Fibroblast of skin of left biceps (primary cell): Measurements from ENCODE around the gene PSMD14.
A peak's percentile ranks its signal among the peaks of the same experiment; 100 is the strongest.
"Not testable (repeated sequence)": the region's sequence is repeated elsewhere in the genome, so short reads cannot be mapped to it uniquely, and the experiment has no call there.

ENCODE experiments used
- DNase-seq, 2 experiments: peaks; one replicate each; pipeline ENCODE4 v3.0.0-alpha.2; 2013; ENCODE audit warnings: low read depth in 2 of 2

The PSMD14 gene

GRCh38 chr2:161335626-161336025 is 27.4 kb downstream of the PSMD14 start:
- DNase-seq: no peak

GRCh38 chr2:161337247-161337646 is 29.0 kb downstream of the PSMD14 start:
- no peak for DNase-seq

DNA sequence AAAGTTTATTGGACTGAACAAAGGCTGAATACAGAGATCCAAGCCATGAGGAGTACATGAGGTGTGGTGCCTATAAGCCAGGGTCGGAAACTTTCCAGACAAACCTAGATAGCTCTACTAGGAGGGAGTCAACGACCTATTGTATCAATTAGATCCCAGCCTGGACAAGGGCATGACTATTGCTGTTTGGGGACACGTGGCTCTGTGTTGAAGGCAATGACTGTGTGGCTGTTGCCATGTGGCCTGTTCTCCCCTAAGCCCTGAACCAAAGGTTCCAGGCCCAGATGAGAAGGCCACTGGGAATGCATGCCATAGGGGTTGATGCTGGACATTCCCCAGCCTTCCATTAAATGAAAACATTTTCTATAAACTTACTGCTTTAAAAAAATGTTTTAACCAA is 31.3 kb downstream of the PSMD14 start:
- not testable (repeated sequence) for DNase-seq

GRCh38 chr2:161340930-161341413 is 32.7 kb downstream of the PSMD14 start:
- not testable (repeated sequence) for DNase-seq

GRCh38 chr2:161343235-161343634 is 35.0 kb downstream of the PSMD14 start:
- DNase-seq: no peak

DNA sequence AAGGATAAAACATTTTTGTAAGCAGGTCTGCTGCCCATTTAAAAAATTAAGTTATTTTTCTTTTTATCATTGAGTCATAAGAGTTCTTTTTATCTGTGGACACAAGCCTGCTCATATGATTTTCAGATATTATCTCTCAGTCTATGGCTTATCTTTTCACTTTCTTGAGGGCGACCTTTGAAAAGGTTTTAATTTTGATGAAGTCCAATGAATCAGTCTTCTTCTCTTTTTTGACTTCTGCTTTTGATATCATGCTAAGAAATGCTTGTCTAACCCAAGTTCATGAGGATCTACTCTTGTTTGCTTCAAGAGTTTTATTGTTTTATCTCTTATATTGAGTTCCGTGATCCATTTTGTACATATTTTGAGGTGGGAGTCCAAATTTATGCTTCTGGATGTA is 36.5 kb downstream of the PSMD14 start:
- no peak for DNase-seq

DNA sequence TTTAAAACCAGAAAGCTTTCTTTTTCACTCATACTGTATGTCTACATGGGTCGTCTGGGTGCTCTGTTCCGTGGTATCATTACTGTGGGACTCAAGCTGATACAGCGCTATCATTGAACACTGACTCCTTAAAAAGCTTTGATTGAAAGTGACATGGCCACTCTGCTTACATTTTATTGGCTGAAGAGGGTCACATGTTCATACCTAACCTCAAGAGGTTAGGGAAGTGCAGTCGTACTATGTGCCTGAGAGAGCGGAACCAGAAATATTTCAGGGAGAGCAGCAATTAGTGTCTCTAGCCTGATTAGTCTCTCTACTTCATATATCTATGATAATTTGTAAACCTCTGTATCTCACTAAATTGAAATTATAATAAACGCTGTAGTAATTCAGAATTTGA is 43.5 kb downstream of the PSMD14 start:
- no peak for DNase-seq

- DNase-seq: no peak
Measured at GRCh38 chr2:161352719-161353118, 44.5 kb downstream of the PSMD14 start.

- DNase-seq: no peak
Measured at GRCh38 chr2:161353543-161353942, 45.3 kb downstream of the PSMD14 start.

DNA sequence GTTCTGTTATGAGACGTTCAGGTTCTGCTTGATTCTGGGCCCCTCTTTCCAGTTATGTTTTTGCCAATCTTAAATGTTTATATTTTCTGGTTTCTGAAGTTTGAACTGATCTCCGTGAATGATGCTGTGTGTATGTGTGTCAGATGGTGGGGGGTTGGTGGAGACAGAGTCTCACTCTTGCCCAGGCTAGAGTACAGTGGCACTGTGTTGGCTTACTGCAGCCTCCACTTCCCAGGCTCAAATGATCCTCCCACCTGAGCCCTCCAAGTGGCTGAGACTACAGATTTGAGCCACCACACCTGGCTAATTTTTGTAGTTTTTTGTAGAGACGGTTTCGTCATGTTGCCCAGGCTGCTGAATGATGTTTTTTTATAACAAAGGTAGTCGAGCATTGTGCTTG is 45.9 kb downstream of the PSMD14 start:
- no peak for DNase-seq

- no peak for DNase-seq
Measured at GRCh38 chr2:161355106-161355505, 46.9 kb downstream of the PSMD14 start.

DNA sequence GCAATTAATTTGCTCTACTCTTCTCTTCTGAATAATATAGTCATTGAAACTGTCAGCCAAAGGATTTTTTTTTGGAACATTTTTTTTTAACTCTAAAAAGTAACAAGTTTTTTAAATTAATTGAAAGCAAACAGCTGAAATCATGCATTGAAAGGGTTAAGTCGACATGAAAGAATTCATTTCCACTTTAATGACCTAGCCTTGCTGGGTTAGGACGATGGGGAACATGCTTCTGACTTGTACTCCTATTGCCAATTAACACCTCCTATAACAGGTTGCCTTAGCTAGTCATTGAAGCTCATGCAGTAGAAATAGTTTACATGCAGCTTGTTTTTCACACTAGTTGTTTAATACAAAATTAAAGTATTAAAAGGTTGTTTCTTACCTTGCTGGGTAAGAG is 47.8 kb downstream of the PSMD14 start:
- no peak for DNase-seq

DNA sequence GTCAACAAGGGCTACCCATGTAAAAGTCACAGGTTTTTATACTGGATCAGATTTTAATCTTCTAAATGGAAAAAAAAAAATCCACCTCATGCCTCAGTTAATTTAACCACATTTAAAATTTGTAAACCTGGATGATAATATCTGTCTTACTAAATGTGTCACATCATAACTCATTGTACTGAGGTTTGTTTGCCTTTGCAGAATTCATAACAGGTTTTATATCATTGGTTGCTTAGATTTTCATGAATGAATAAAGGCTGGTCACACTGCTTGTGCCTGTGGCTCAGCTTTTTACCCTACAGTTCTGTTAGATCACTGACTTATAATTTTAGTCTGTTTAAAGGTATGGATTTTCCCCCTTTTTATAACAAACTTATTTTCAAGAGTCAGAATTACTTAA is 48.9 kb downstream of the PSMD14 start:
- DNase-seq: no peak

DNA sequence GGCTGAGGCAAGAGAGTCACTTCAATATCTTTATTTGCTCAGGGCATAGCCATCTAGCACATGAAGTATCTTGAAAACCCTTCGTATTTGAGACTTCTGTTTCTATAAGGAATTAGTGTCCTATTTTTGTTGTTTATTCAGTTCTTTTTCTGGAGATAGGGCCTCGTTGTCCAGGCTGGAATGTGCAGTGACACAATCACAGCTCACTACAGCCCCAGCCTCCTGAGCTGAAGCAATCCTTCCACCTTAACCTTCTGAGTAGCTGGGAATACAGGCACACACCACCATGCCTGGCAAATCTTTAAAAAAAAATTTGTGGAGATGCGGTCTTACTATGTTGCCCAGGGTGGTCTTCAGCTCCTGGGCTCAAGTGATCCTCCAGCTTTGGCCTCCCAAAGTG is 50.6 kb downstream of the PSMD14 start:
- no peak for DNase-seq

DNA sequence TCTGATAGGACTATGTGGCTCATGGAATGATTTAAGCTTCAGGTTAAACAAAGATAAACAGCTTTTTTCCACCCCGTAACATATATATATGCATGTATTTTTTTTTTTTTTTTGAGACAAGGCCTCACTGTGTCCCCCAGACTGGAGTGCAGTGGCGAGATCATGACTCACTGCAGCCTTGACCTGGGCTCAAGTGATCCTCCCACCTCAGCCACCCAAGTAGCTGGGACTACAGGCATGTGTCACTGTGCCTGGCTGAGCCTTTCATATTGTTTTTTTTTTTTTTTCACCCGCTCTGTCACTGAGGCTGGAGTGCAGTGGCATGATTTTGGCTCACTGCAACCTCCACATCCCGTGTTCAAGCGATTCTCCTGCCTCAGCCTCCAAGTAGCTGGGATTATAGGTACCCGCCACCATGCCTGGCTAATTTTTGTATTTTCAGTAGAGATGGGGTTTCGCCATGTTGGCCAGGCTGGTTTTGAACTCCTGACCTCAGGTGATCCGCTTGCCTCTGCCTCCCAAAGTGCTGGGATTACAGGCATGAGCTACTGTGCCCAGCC is 52.0 kb downstream of the PSMD14 start:
- not testable (repeated sequence) for DNase-seq

DNA sequence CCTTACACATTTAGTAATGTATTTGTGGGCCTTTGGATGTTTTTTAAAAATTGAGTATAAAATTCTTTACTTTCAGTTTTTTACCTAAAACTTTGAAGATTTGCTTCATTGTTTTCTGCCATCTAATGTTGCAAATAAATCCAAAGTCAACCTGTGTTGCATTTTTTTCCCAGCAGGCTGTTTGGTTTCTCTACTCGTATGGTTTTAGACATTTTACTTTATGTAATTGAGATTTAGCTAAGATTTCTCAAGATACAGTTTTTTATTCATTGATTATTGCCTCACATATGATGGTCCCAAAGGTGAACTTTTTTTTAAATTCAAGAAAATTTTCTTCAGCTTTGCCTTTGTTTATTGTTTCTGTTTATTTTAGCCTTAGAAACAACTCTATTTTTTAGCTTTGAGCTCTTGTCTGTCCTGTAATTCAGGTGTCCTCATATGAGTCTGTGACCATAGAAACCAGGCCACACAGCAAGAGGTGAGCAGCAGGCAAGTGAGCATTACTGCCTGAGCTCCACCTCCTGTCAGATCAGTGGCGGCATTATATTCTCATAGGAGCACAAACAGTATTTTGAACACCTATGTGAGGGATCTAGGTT is 54.4 kb downstream of the PSMD14 start:
- DNase-seq: no peak

DNA sequence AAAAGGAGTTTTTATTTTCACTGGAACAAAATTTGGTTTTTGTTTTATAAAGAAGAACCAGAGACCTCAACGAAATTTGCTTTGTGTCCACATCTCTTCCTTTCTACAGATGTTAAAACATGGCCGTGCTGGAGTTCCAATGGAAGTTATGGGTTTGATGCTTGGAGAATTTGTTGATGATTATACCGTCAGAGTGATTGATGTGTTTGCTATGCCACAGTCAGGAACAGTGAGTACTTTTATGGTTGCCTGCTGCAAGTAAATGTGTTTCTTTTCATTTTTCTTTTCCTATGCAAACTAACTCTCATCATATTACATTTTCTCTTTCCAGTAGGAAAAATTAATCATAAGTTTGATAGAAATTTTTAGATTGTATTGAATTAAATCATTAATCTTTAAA is 59.5 kb downstream of the PSMD14 start:
- no peak for DNase-seq

- no peak for DNase-seq
Measured at GRCh38 chr2:161369311-161369710, 61.1 kb downstream of the PSMD14 start.

GRCh38 chr2:161370981-161371380 is 62.8 kb downstream of the PSMD14 start:
- no peak for DNase-seq

DNA sequence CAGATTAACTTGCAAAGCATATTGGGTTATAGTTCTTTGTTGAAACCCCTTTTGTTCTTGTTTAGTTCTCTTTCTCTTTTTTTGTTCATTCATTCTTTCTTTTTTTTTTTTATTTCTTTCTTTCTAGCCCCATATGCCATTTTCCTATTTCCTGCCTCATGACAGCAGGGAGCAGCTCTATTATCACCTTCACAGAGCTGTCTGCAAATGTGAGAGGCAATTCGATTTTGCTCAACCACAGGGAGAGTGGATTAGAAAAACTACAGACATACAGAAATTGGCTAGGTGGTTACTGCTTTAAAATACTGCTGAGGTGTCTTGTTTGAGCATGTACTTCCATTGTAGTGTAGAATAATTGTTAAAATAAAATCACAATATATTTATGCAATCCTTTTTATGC is 63.6 kb downstream of the PSMD14 start:
- DNase-seq: no peak

DNA sequence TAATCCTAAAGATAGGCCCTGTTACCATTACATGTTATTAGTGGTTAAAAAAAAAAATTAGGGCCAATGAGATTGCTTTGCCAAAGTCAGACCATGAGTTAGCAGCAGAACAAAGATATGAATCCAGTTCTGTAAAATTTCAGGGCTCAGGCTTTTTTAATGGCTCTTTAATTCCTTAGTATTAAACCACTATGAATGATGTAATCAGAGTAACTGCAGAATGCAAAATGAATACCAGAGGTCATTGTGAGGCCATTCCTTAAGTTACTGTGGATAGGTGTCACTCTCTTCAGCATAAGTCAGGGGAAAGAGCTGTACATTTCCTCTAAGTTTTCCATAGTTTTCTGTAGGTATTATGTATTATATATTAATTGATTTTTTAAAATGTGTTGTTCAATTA is 65.7 kb downstream of the PSMD14 start:
- peak; percentile 15 to 21 for DNase-seq

GRCh38 chr2:161374446-161374845 is 66.2 kb downstream of the PSMD14 start:
- no peak for DNase-seq

- DNase-seq: no peak
Measured at GRCh38 chr2:161379740-161380139, 71.5 kb downstream of the PSMD14 start.

DNA sequence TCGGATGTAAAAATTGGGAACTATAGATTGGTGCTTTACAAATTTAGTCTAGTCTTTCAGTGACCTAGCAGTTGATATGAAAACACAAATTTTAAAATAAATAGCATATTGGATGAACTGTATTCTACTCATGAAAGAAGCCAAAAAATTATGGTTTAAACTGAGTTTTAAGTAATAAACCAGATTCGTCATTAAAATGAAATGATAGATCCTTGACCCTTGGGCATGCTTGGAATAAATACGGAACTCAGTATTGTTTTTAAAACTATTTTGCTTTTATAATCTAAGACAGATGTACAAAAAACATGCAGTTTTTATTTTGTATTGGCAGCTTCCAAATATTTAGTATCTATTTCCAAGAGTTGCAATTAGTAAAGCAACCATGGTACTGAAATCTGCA is 73.3 kb downstream of the PSMD14 start:
- no peak for DNase-seq
